Measurements from ENCODE around the gene CENPS.
"Not testable (repeated sequence)": the region's sequence is repeated elsewhere in the genome, so short reads cannot be mapped to it uniquely, and the experiment has no call there.

The CENPS gene

GRCh38 chr1:10421637-10422036 lies 8.6 kb upstream of the CENPS start:
- DNase-seq, result no peak

- no peak for DNase-seq
Observed at GRCh38 chr1:10424034-10424433, 6.2 kb upstream of the CENPS start.

- DNase-seq, result no peak
Observed at GRCh38 chr1:10424651-10425050, 5.6 kb upstream of the CENPS start.

GRCh38 chr1:10425826-10426534 lies 4.3 kb upstream of the CENPS start:
- not testable (repeated sequence) for DNase-seq

- not testable (repeated sequence) for DNase-seq
Observed at GRCh38 chr1:10426535-10426848, 3.7 kb upstream of the CENPS start.

- DNase-seq, result no peak
Observed at GRCh38 chr1:10428984-10429383, 1.2 kb upstream of the CENPS start.

- DNase-seq, result no peak
Observed at GRCh38 chr1:10429868-10430215, 391 bp upstream of the CENPS start.

GRCh38 chr1:10431070-10431730 lies 967 bp downstream of the CENPS start:
- no peak for DNase-seq

GRCh38 chr1:10432910-10433700 lies 2.9 kb downstream of the CENPS start:
- DNase-seq, result no peak

- DNase-seq, result no peak
Observed at GRCh38 chr1:10433790-10434189, 3.6 kb downstream of the CENPS start.

GRCh38 chr1:10434590-10434989 lies 4.4 kb downstream of the CENPS start:
- no peak for DNase-seq

GRCh38 chr1:10437052-10437451 lies 6.8 kb downstream of the CENPS start:
- no peak for DNase-seq

- peak; percentile 14 for DNase-seq
Observed at GRCh38 chr1:10438677-10439163, 8.5 kb downstream of the CENPS start.

- DNase-seq, result no peak
Observed at GRCh38 chr1:10440305-10440704, 10.1 kb downstream of the CENPS start.

GRCh38 chr1:10440794-10441193 lies 10.6 kb downstream of the CENPS start:
- DNase-seq, result no peak

GRCh38 chr1:10444248-10444647 lies 14.0 kb downstream of the CENPS start:
- DNase-seq, result no peak

- DNase-seq, result no peak
Observed at GRCh38 chr1:10444795-10445397, 14.7 kb downstream of the CENPS start.

- DNase-seq, result no peak
Observed at GRCh38 chr1:10446790-10447422, 16.7 kb downstream of the CENPS start.

- DNase-seq, result no peak
Observed at GRCh38 chr1:10449751-10450150, 19.5 kb downstream of the CENPS start, which contains the start of gene CORT. CORT (plus strand) TSS chr1:10450031; CDS start chr1:10450224, 193 bp downstream.

GRCh38 chr1:10450156-10450814 lies 20.1 kb downstream of the CENPS start:
- no peak for DNase-seq

- no peak for DNase-seq
Observed at GRCh38 chr1:10450836-10451235, 20.6 kb downstream of the CENPS start.

GRCh38 chr1:10451287-10451686 lies 21.1 kb downstream of the CENPS start:
- no peak for DNase-seq

All from NCI-H1436 (cell line).